Spleen (tissue), 11 donors: ENCODE measurements around the gene IQCE. TPM values are rescaled to one million over a fixed set of nuclear protein-coding genes. Genes with fewer than 3 reads are reported as not detected.

Source experiments
- DNase-seq: peaks from one replicate; pipeline ENCODE4 v3.0.0-alpha.2; 2020
- H3K27ac ChIP-seq, 8 donors: fragments of 200-600 bp; sonication (generic) in 7 of 8; 1 replicate in 4 of 8; 2 replicates in 4 of 8; pipeline versions ENCODE4 v1.5.0 to v1.8.0; 2016 to 2021; ENCODE audit warnings: inconsistent platforms in 4 of 8, mild to moderate bottlenecking in 4 of 8, moderate library complexity in 1 of 8
- H3K27me3 ChIP-seq, 7 donors: fragments of 200-600 bp; sonication (generic) in 6 of 7; replicated peaks in 1 of 7; 1 replicate in 4 of 7; 2 replicates in 3 of 7; pipeline versions ENCODE4 v1.5.0 to v1.8.0; 2016 to 2021; ENCODE audit warnings: inconsistent platforms in 3 of 7, mild to moderate bottlenecking in 1 of 7
- H3K36me3 ChIP-seq, 6 donors: fragments of 200-600 bp; sonication (generic) in 5 of 6; 1 replicate in 4 of 6; 2 replicates in 2 of 6; pipeline versions ENCODE4 v1.5.0 to v1.8.0; 2016 to 2021; ENCODE audit warnings: inconsistent platforms in 2 of 6
- H3K4me1 ChIP-seq, 6 donors: fragments of 200-600 bp; sonication (generic) in 5 of 6; 1 replicate in 3 of 6; 2 replicates in 3 of 6; pipeline versions ENCODE4 v1.5.0 to v1.8.0; 2016 to 2021; ENCODE audit warnings: inconsistent platforms in 3 of 6
- H3K4me3 ChIP-seq, 8 donors: fragments of 200-600 bp; sonication (generic) in 7 of 8; 1 replicate in 4 of 8; 2 replicates in 4 of 8; pipeline versions ENCODE4 v1.5.0 to v1.8.0; 2016 to 2021; ENCODE audit warnings: inconsistent platforms in 4 of 8, mild to moderate bottlenecking in 4 of 8, moderate library complexity in 2 of 8
- H3K9me3 ChIP-seq, 8 donors: fragments of 200-600 bp; sonication (generic) in 7 of 8; 1 replicate in 4 of 8; 2 replicates in 4 of 8; pipeline versions ENCODE4 v1.5.0 to v1.8.0; 2016 to 2021; ENCODE audit warnings: inconsistent platforms in 4 of 8
- POLR2A ChIP-seq, 3 donors: fragments of 450-650 bp; IDR thresholded peaks; one replicate each; pipeline ENCODE4 v1.5.1; 2017; ENCODE audit warnings: antibody characterized with exemption in 3 of 3, mild to moderate bottlenecking in 1 of 3
- POLR2AphosphoS5 ChIP-seq, 3 donors: sonication (generic); formaldehyde crosslinking; IDR thresholded peaks; one replicate each; pipeline ENCODE4 v1.5.1; 2017; ENCODE audit warnings: antibody characterized with exemption in 3 of 3
- WGBS, 5 donors: extraction: QIAGEN DNeasy Blood & Tissue Kit in 3 of 5; methylation state at CpG; one replicate each; pipeline versions ENCODE4 v1.1.5 to v1.1.7; 2013 to 2018; 5-methylcytosine and 5-hydroxymethylcytosine counted together
- intact Hi-C: fragments of 100-400 bp; cut with DNase I; formaldehyde crosslinking; loops from one replicate; pipeline ENCODE4 v1.15.0; 2023; ENCODE audit warnings: low total_unique reads
- polyA plus RNA-seq, 3 donors: library from polyadenylated mRNA; stranded (reverse); fragments of 200-250 nt; gene quantifications; one replicate each; pipeline ENCODE4 v1.2.1, GENCODE V29; 2013
- total RNA-seq, 7 donors: library from RNA; depleted of rRNA in 3 of 7; stranded (reverse); fragments of >200 nt in 3 of 7; fragmentation: NEBNext Ultra II Directional in 4 of 7; extraction: Animal tissue kit (Norgen Biotek cat#: 25700) in 4 of 7; gene quantifications; one replicate each; pipeline versions ENCODE4 v1.1.0 to v1.2.1, GENCODE V29; 2016 to 2021
- TF ChIP-seq, protein P1 (sequence below), 11 experiments: fragments of 200-600 bp in 7 of 11; fragments of 450-650 bp in 4 of 11; sonication (generic) in 4 of 11; IDR thresholded peaks in 8 of 11; conservative IDR thresholded peaks in 3 of 11; 1 replicate in 7 of 11; 2 replicates in 4 of 11; pipeline versions ENCODE4 v1.4.0 to v1.8.0; 2016 to 2021; ENCODE audit warnings: antibody characterized with exemption in 11 of 11, inconsistent platforms in 4 of 11, mild to moderate bottlenecking in 1 of 11
- donor health status: healthy with polysubstance abuse.
- donor health status: DM: no; HTN: no; CAD: no; lungs with moderate emphysema.
- donor health status: DM: no; HTN: no; CAD: no.
- donor health status: Bipolar disorder and iron deficiency.
- donor health status: healthy.
- donor health status: DM: no; HTN: no; CAD: no.
- donor health status: DM: yes; HTN: yes; CAD: no.

The IQCE gene
- total and polyA plus RNA-seq, 10 donors, result 1.2 to 17.1 (median 11.4) TPM

DNA sequence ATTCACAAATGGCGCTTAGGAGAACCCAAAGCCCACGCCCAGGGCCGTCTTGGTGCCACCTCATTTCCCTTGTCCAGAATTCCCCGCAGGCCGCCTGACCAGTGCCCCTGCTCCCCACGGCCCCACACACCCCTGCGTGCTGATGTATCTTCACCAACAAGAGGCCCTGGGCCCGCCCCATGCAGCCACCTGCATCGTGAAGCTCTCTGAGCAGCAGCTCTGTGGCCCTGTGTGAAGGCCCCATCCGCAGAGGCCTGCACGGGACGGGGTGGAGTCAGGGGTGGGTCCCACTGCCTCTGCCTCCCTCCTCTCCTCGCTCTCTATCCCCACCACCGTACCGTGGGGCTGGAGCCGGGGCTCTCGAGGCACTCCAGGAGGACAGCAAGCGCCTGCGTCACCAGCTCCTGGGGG is 18.1 kb upstream of the IQCE start:
- Histone ChIP-seq H3K27ac (no peak overlapping the region), H3K4me1 (peaks cover 0 to 20% (median 10%) of the 10 kb centered on the region in 6 donors), H3K4me3 (no peak overlapping the region), H3K36me3 (peaks cover 0 to 87% (median 67%) of the 10 kb centered on the region in 6 donors), H3K27me3 (no peaks in the 10 kb centered on the region), H3K9me3 (no peaks in the 10 kb centered on the region)
- no peak for DNase-seq
- 90 to 97% (median 92%) methylated on average over 15 to 19 of the region's 19 CpGs for WGBS, 5 donors
- TF ChIP-seq POLR2A (IDR thresholded peaks at IDR 0.05), result no peak
- no peak for TF ChIP-seq POLR2AphosphoS5 (IDR thresholded peaks at IDR 0.05)
- TF ChIP-seq, protein P1, sequence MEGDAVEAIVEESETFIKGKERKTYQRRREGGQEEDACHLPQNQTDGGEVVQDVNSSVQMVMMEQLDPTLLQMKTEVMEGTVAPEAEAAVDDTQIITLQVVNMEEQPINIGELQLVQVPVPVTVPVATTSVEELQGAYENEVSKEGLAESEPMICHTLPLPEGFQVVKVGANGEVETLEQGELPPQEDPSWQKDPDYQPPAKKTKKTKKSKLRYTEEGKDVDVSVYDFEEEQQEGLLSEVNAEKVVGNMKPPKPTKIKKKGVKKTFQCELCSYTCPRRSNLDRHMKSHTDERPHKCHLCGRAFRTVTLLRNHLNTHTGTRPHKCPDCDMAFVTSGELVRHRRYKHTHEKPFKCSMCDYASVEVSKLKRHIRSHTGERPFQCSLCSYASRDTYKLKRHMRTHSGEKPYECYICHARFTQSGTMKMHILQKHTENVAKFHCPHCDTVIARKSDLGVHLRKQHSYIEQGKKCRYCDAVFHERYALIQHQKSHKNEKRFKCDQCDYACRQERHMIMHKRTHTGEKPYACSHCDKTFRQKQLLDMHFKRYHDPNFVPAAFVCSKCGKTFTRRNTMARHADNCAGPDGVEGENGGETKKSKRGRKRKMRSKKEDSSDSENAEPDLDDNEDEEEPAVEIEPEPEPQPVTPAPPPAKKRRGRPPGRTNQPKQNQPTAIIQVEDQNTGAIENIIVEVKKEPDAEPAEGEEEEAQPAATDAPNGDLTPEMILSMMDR (IDR thresholded peaks at IDR 0.05 in 8 of 11, conservative IDR thresholded peaks at IDR 0.05 in 3 of 11), result no peak
- intact Hi-C loops, result no loop called here

DNA sequence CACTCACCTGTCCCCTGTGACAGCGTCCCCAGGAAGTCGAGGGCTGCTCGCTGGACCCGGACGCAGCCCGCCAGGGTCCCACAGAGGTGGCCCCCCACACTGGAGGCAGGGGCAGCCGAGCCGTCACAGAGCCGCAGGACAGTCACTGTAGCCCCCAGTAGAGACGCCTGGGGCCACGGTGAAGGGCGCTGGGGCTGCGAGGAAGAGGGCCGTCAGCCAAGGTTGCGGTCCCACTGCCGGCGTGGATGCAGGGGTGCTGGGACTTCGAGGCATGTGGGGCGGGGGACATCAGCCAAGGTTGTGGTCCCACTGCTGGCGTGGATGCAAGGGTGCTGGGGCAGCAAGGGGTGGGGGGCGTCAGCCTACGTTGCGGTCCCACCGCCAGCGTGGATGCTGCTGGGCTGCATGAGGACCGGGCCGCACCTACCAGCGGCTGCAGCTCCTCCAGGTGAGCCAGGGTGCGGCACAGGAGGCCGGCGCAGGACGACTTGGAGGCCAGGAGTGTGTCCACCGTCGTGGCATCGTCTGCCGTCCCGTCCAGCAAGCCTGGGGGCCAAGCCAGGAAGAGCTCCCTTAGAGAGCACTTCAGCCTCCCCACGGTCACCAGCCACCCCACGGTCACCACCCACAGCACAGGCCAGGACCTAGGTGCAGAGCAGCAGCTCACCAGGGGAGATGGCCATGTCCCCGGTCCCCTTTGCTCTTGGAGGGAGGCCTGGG is 17.3 kb upstream of the IQCE start:
- Histone ChIP-seq H3K4me1 (peaks cover 0 to 20% (median 10%) of the 10 kb centered on the region in 6 donors), H3K9me3 (no peaks in the 10 kb centered on the region), H3K36me3 (peaks cover 0 to 95% (median 75%) of the 10 kb centered on the region in 6 donors), H3K27me3 (no peaks in the 10 kb centered on the region), H3K4me3 (no peak overlapping the region), H3K27ac (no peak overlapping the region)
- 93 to 96% (median 95%) methylated on average over 31 to 40 of the region's 40 CpGs for WGBS, 5 donors
- DNase-seq, result no peak
- TF ChIP-seq, protein P1 (IDR thresholded peaks at IDR 0.05 in 8 of 11, conservative IDR thresholded peaks at IDR 0.05 in 3 of 11), result no peak
- TF ChIP-seq POLR2A (IDR thresholded peaks at IDR 0.05), result no peak
- peak; percentile 6 to 64 (median 19) for TF ChIP-seq POLR2AphosphoS5 (IDR thresholded peaks at IDR 0.05)
- intact Hi-C loops, result no loop called here

DNA sequence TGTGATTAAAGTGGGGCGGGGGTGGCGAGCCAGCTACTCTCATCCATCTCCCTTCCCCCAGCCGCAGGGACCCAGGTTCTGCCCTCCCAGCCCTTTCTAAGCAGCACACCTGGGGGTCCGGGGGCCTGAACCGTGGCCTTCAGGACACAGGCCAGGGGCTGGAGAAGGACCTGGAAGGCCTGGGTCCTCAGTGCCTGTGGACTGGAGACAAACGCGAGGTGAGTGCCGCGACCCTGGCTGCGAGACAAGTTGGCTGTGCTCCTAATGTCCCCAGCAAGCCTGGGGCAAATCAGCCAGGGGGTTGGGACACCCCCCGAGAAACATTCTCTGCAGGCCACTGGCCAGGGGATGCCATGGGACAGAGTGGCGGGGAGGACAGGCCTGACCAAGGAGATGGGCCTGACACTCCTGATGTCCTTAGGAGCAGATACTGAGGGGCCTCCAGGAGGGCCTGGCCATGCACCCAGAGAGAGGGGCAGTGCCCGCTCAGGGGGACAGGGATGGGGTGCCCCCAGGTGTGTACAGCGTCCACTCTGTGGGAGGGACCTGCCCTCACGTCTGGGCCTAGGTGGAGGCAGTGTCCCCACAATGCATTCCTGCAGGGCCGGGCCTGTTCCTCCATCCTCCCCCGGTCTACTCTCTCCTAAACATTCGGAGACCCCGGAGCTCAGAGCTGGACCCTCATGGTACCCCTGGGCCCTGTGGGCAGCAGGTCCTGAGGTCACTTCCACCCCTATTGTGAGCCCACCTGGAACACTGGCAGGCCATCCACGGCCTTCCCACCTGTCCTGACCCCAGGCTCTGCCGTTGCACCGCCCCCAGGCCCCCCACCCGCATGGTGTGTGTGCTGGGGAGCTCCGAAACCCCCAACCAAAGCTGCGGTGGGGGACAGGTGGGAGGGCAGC is 16.5 kb upstream of the IQCE start:
- Histone ChIP-seq H3K9me3 (no peaks in the 10 kb centered on the region), H3K27ac (no peak overlapping the region), H3K4me3 (no peak overlapping the region), H3K4me1 (peaks cover 0 to 20% (median 10%) of the 10 kb centered on the region in 6 donors), H3K36me3 (peaks cover 0 to 100% (median 83%) of the 10 kb centered on the region in 6 donors), H3K27me3 (no peaks in the 10 kb centered on the region)
- TF ChIP-seq POLR2A (IDR thresholded peaks at IDR 0.05) (no peak), POLR2AphosphoS5 (IDR thresholded peaks at IDR 0.05) (peak in 1 of 3 donors; percentile 15)
- intact Hi-C loops, result no loop called here
- DNase-seq, result no peak
- 87 to 94% (median 92%) methylated on average over 13 to 25 of the region's 25 CpGs for WGBS, 5 donors

DNA sequence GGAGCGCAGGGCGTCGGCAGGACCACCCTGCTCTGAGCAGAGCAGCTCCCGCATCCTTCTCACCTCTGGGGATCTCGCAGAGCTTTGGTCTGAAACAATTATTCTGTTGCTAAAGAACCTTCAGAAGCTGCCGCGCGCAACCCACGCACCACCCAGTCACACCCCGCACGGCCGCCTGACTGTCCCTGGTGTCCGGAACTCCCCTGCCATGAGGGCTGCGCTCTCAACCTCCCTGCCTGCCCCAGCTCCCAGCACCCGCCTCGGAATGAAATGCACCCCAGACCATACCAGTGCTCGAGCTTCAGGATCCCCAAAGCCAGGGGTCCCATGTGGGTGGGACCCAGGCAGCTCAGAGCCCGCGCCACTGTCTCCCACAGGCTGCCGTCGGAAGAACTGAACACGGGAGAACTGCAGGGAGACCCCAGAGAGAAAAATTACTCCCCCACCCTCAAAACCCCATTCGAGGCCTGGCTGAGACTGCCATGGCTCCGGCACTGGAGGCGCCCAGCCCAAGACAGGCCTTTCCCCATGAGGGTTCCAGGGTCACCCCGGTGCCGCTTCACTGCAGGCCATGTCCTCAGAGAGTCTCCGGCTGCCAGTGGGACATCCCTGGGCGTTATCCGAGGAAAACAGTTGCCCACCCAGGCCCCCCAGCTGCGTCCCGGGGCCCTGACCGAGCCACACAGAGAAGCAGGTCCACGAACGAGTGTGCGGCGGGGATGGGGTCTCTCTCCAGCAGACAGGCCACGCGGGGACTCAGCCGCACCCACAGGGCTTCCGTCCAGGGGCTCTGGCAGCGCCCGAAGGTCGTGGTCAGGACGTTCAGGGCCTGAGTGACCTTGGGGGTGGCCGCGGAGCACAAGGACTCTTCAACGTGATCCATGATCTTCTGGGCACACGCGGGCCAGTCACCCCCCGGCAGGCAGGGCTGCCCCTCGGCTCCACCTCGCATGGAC is 15.6 kb upstream of the IQCE start:
- DNase-seq, result peak; percentile 80
- no peaks in the 10 kb centered on the region for H3K9me3 ChIP-seq
- WGBS, 5 donors, result 74 to 90% (median 85%) methylated on average over 33 to 53 of the region's 53 CpGs
- peaks cover 0 to 100% (median 85%) of the 10 kb centered on the region in 6 donors for H3K36me3 ChIP-seq
- no peaks in the 10 kb centered on the region for H3K27me3 ChIP-seq
- peak overlapping the region in 2 of 8 donors; percentile 16 to 43 for H3K27ac ChIP-seq
- H3K4me1 ChIP-seq, result peaks cover 0 to 20% (median 10%) of the 10 kb centered on the region in 6 donors
- TF ChIP-seq POLR2A (IDR thresholded peaks at IDR 0.05), result no peak
- peak in 2 of 3 donors; percentile 58 to 74 for TF ChIP-seq POLR2AphosphoS5 (IDR thresholded peaks at IDR 0.05)
- intact Hi-C loops, result no loop called here
- no peak overlapping the region for H3K4me3 ChIP-seq
